SK-N-SH treated with all-trans-retinoic acid at 6 μM for 48 hours (cell line): ENCODE measurements around the gene LIMCH1.

ENCODE experiments used
- ATAC-seq: fragments of 200-7000 bp; cut with Tn5 transposase; 3 replicates; pipeline ENCODE4 v1.9.1; 2020; ENCODE audit warnings: mild to moderate bottlenecking, moderate library complexity
- CREB5 ChIP-seq: fragments of 250-450 bp; sonication (Bioruptor Pico); IDR thresholded peaks from 2 replicates; pipeline ENCODE4 v1.5.1; 2020; ENCODE audit warnings: low read depth, mild to moderate bottlenecking, moderate library complexity
- CSDC2 ChIP-seq: fragments of 250-450 bp; sonication (Bioruptor Pico); IDR thresholded peaks from 2 replicates; pipeline ENCODE4 v1.5.0; 2020; ENCODE audit warnings: mild to moderate bottlenecking, moderate library complexity
- CSRNP3 ChIP-seq: fragments of 250-450 bp; sonication (Bioruptor Pico); IDR thresholded peaks from 2 replicates; pipeline ENCODE4 v1.5.1; 2021; ENCODE audit warnings: mild to moderate bottlenecking, moderate library complexity
- GLIS3 ChIP-seq: fragments of 250-450 bp; sonication (Bioruptor Pico); IDR thresholded peaks from 2 replicates; pipeline ENCODE4 v1.5.0; 2020; ENCODE audit warnings: mild to moderate bottlenecking, moderate library complexity
- ISL1 ChIP-seq: fragments of 250-450 bp; sonication (Bioruptor Pico); IDR thresholded peaks from 2 replicates; pipeline ENCODE4 v2.1.2; 2022; ENCODE audit warnings: mild to moderate bottlenecking, moderate library complexity
- POU6F1 ChIP-seq: fragments of 250-450 bp; sonication (Bioruptor Pico); IDR thresholded peaks from 2 replicates; pipeline ENCODE4 v1.8.0; 2021; ENCODE audit warnings: low read depth, mild to moderate bottlenecking, moderate library complexity, borderline replicate concordance
- PPARA ChIP-seq: fragments of 250-450 bp; sonication (Bioruptor Pico); IDR thresholded peaks from 2 replicates; pipeline ENCODE4 v1.5.0; 2020; ENCODE audit warnings: mild to moderate bottlenecking, borderline replicate concordance
- RARB ChIP-seq: fragments of 250-450 bp; sonication (Bioruptor Pico); IDR thresholded peaks from 2 replicates; pipeline ENCODE4 v1.8.0; 2021; ENCODE audit warnings: mild to moderate bottlenecking, moderate library complexity
- TCF4 ChIP-seq: fragments of 250-450 bp; sonication (Bioruptor Pico); IDR thresholded peaks from 2 replicates; pipeline ENCODE4 v1.8.0; 2021; ENCODE audit warnings: mild to moderate bottlenecking, moderate library complexity, borderline replicate concordance
- TOX ChIP-seq: fragments of 250-450 bp; sonication (Bioruptor Pico); IDR thresholded peaks from 2 replicates; pipeline ENCODE4 v1.8.0; 2021; ENCODE audit warnings: mild to moderate bottlenecking, moderate library complexity, borderline replicate concordance
- TSHZ2 ChIP-seq: fragments of 250-450 bp; sonication (Bioruptor Pico); IDR thresholded peaks from 2 replicates; pipeline ENCODE4 v1.5.0; 2020; ENCODE audit warnings: mild to moderate bottlenecking, moderate library complexity
- ZFP3 ChIP-seq: fragments of 250-450 bp; sonication (Bioruptor Pico); IDR thresholded peaks from 2 replicates; pipeline ENCODE4 v1.5.0; 2020; ENCODE audit warnings: mild to moderate bottlenecking, moderate library complexity
- ZFP30 ChIP-seq: fragments of 450-650 bp; formaldehyde crosslinking; IDR thresholded peaks from 2 replicates; pipeline ENCODE4 v1.5.0; 2022; ENCODE audit warnings: mild to moderate bottlenecking, moderate library complexity
- ZNF8 ChIP-seq: fragments of 450-650 bp; formaldehyde crosslinking; IDR thresholded peaks from 2 replicates; pipeline ENCODE4 v1.5.0; 2020; ENCODE audit warnings: mild to moderate bottlenecking, moderate library complexity

Gene LIMCH1

GRCh38 chr4:41556526-41556925 lies 18.6 kb downstream of the LIMCH1 start:
- ATAC-seq: no peak
- no peak for TF ChIP-seq GLIS3 (CRISPR knock-in tag)
- TF ChIP-seq ZFP3 (CRISPR knock-in tag): no peak
- no peak for TF ChIP-seq TCF4
- no peak for TF ChIP-seq RARB
- no peak for TF ChIP-seq CREB5

GRCh38 chr4:41559940-41560516 lies 22.1 kb downstream of the LIMCH1 start:
- ATAC-seq: no peak

GRCh38 chr4:41561244-41561643 lies 23.3 kb downstream of the LIMCH1 start:
- ATAC-seq: no peak

More at GRCh38 chr4:41559940-41560516, 22.1 kb downstream of the LIMCH1 start:
- TF ChIP-seq ZFP30: no peak
- TF ChIP-seq POU6F1 (CRISPR knock-in tag): no peak
- TF ChIP-seq CSRNP3: no peak
- TF ChIP-seq TSHZ2 (CRISPR knock-in tag): no peak
- no peak for TF ChIP-seq PPARA
- TF ChIP-seq, all 23 proteins: peak for 0

More at GRCh38 chr4:41561244-41561643, 23.3 kb downstream of the LIMCH1 start:
- TF ChIP-seq PPARA (no peak), ZNF8 (no peak), CREB5 (no peak), TSHZ2 (CRISPR knock-in tag) (no peak), RARB (no peak), ISL1 (CRISPR knock-in tag) (no peak), TOX (CRISPR knock-in tag) (no peak), GLIS3 (CRISPR knock-in tag) (no peak), CSDC2 (CRISPR knock-in tag) (no peak)
- TF ChIP-seq, all 23 proteins: peak for 0
